DND-41 (cell line): ENCODE data around the gene RSAD2.

Source experiments
- ATAC-seq: fragments of 200-7000 bp; cut with Tn5 transposase; 3 replicates; pipeline ENCODE4 v1.9.1; 2021; ENCODE audit warnings: low read depth; ENCODE audit not compliant: insufficient read depth
- DNase-seq: peaks from one replicate; pipeline ENCODE4 v3.0.0-alpha.2; 2020
- H2AFZ ChIP-seq: 2 replicates; pipeline ENCODE4 v1.6.0; 2012; ENCODE audit warnings: low read depth, low read length
- H3K27ac ChIP-seq: 2 replicates; pipeline ENCODE4 v1.5.1; 2012; ENCODE audit warnings: low read length, inconsistent platforms
- H3K27me3 ChIP-seq: fragments of 200-600 bp; sonication (generic); 2 replicates; pipeline ENCODE4 v1.6.0; 2012; ENCODE audit warnings: low read length, mild to moderate bottlenecking, inconsistent platforms; ENCODE audit not compliant: insufficient read depth, poor library complexity
- H3K36me3 ChIP-seq: 2 replicates; pipeline ENCODE4 v1.5.1; 2012; ENCODE audit warnings: low read length, inconsistent platforms; ENCODE audit not compliant: insufficient read depth
- H3K4me1 ChIP-seq: 2 replicates; pipeline ENCODE4 v1.5.1; 2012; ENCODE audit warnings: mild to moderate bottlenecking, low read length; ENCODE audit not compliant: insufficient read depth
- H3K4me2 ChIP-seq: 2 replicates; pipeline ENCODE4 v1.6.0; 2012; ENCODE audit warnings: mild to moderate bottlenecking, moderate library complexity, low read length, inconsistent platforms; ENCODE audit not compliant: insufficient read depth
- H3K4me3 ChIP-seq, 2 experiments: fragments of 200-600 bp in 1 of 2; shearing (Covaris generic) in 1 of 2; 2 replicates each; pipeline ENCODE4 v1.5.1; 2012 to 2016; ENCODE audit warnings: inconsistent platforms in 2 of 2, low read length in 2 of 2, mild to moderate bottlenecking in 2 of 2, low read depth in 1 of 2, moderate library complexity in 1 of 2
- H3K79me2 ChIP-seq: 2 replicates; pipeline ENCODE4 v1.6.0; 2012; ENCODE audit warnings: low read length, inconsistent platforms; ENCODE audit not compliant: insufficient read depth
- H3K9ac ChIP-seq: 2 replicates; pipeline ENCODE4 v1.6.0; 2012; ENCODE audit warnings: low read depth, mild to moderate bottlenecking, inconsistent platforms, low read length, moderate library complexity
- H3K9me3 ChIP-seq: 2 replicates; pipeline ENCODE4 v1.5.1; 2012; ENCODE audit warnings: low read length, moderate library complexity, mild to moderate bottlenecking, inconsistent platforms; ENCODE audit not compliant: insufficient read depth, severe bottlenecking
- H4K20me1 ChIP-seq: 2 replicates; pipeline ENCODE4 v1.6.0; 2012; ENCODE audit warnings: low read length; ENCODE audit not compliant: insufficient read depth
- CTCF ChIP-seq: IDR thresholded peaks from 2 replicates; pipeline ENCODE4 v1.5.1; 2012; ENCODE audit warnings: borderline replicate concordance, low read length, moderate library complexity, mild to moderate bottlenecking; ENCODE audit not compliant: poor library complexity, severe bottlenecking; ENCODE audit errors: extremely low read depth
- EZH2 ChIP-seq: IDR thresholded peaks from 3 replicates; pipeline ENCODE4 v1.6.1; 2012; ENCODE audit warnings: borderline replicate concordance, low read depth, mild to moderate bottlenecking, moderate library complexity, low read length, inconsistent platforms; ENCODE audit not compliant: severe bottlenecking

Gene RSAD2

GRCh38 chr2:6941299-6942046, 63.9 kb downstream of the RSAD2 start:
- no peaks in the 10 kb centered on the region for H3K9me3 ChIP-seq
- H3K4me2 ChIP-seq = no peak overlapping the region
- H3K4me1 ChIP-seq = peaks cover 4% of the 10 kb centered on the region; the same call in 1 of the 2 replicates
- H3K79me2 ChIP-seq = peaks cover 93% of the 10 kb centered on the region
- DNase-seq (no peak), ATAC-seq (no peak)
- H3K27me3 ChIP-seq = no peaks in the 10 kb centered on the region
- H3K9ac ChIP-seq = no peak overlapping the region
- no peak overlapping the region for H3K27ac ChIP-seq
- H2AFZ ChIP-seq = no peak overlapping the region
- H3K36me3 ChIP-seq = peaks cover 58% of the 10 kb centered on the region
- TF ChIP-seq EZH2 = no peak
- no peak for TF ChIP-seq CTCF
- peaks cover 64% of the 10 kb centered on the region for H4K20me1 ChIP-seq
- H3K4me3 ChIP-seq = no peak overlapping the region

- TF ChIP-seq CTCF = no peak
- no peak for TF ChIP-seq EZH2
- Histone ChIP-seq H3K27me3 (no peaks in the 10 kb centered on the region), H4K20me1 (peaks cover 53% of the 10 kb centered on the region), H3K79me2 (peaks cover 90% of the 10 kb centered on the region), H3K4me3 (no peak overlapping the region), H3K36me3 (peaks cover 61% of the 10 kb centered on the region), H2AFZ (no peak overlapping the region), H3K4me2 (no peak overlapping the region), H3K27ac (no peak overlapping the region), H3K9ac (no peak overlapping the region), H3K4me1 (no peaks in the 10 kb centered on the region), H3K9me3 (no peaks in the 10 kb centered on the region)
- ATAC-seq (no peak), DNase-seq (no peak)
Observed at GRCh38 chr2:6942848-6943247, 65.3 kb downstream of the RSAD2 start.

- H3K27ac ChIP-seq = no peak overlapping the region
- no peak for TF ChIP-seq EZH2
- TF ChIP-seq CTCF = no peak
- H3K4me1 ChIP-seq = no peaks in the 10 kb centered on the region
- DNase-seq (no peak), ATAC-seq (no peak)
- H4K20me1 ChIP-seq = peaks cover 57% of the 10 kb centered on the region
- H3K9me3 ChIP-seq = no peaks in the 10 kb centered on the region
- H3K27me3 ChIP-seq = no peaks in the 10 kb centered on the region
- H3K36me3 ChIP-seq = peaks cover 68% of the 10 kb centered on the region
- H3K4me3 ChIP-seq = no peak overlapping the region
- H3K79me2 ChIP-seq = peaks cover 93% of the 10 kb centered on the region
- H2AFZ ChIP-seq = no peak overlapping the region
- no peak overlapping the region for H3K9ac ChIP-seq
- no peak overlapping the region for H3K4me2 ChIP-seq
Observed at GRCh38 chr2:6943523-6943922, 65.9 kb downstream of the RSAD2 start.
